Activated CD4-positive, CD25-positive, alpha-beta regulatory T cell treated with anti-CD3 and anti-CD28 coated beads, Interleukin-2, amount 50 U/mL, for 16 hours (primary cell): ENCODE measurements around the gene CYFIP1.

ENCODE experiments used
- DNase-seq: peaks from one replicate; pipeline ENCODE4 v3.0.0-alpha.2; 2020; ENCODE audit warnings: low read depth, low spot score

CYFIP1 gene

GRCh38 chr15:22950256-22950990 is 29.7 kb downstream of the CYFIP1 start:
- DNase-seq = no peak

- DNase-seq = no peak
These were observed 31.1 kb downstream of the CYFIP1 start for GRCh38 chr15:22949074-22949547.

- no peak for DNase-seq
These were observed 32.1 kb downstream of the CYFIP1 start for GRCh38 chr15:22948056-22948455.

GRCh38 chr15:22947101-22948000 is 32.8 kb downstream of the CYFIP1 start:
- no peak for DNase-seq

- DNase-seq = no peak
These were observed 35.1 kb downstream of the CYFIP1 start for GRCh38 chr15:22945071-22945470.

- DNase-seq = no peak
These were observed 35.5 kb downstream of the CYFIP1 start for GRCh38 chr15:22944651-22945050.

GRCh38 chr15:22942877-22943276 is 37.3 kb downstream of the CYFIP1 start:
- no peak for DNase-seq

- DNase-seq = no peak
These were observed 37.8 kb downstream of the CYFIP1 start for GRCh38 chr15:22942306-22942855.

GRCh38 chr15:22941179-22941578 is 39.0 kb downstream of the CYFIP1 start:
- DNase-seq = no peak

- DNase-seq = no peak
These were observed 40.5 kb downstream of the CYFIP1 start for GRCh38 chr15:22939652-22940061.

- no peak for DNase-seq
These were observed 41.1 kb downstream of the CYFIP1 start for GRCh38 chr15:22939051-22939450.

GRCh38 chr15:22936577-22937472 is 43.3 kb downstream of the CYFIP1 start:
- DNase-seq = no peak

GRCh38 chr15:22933641-22934061 is 46.5 kb downstream of the CYFIP1 start:
- no peak for DNase-seq

- no peak for DNase-seq
These were observed 48.2 kb downstream of the CYFIP1 start for GRCh38 chr15:22931784-22932536.

- no peak for DNase-seq
These were observed 49.2 kb downstream of the CYFIP1 start for GRCh38 chr15:22930782-22931484.

GRCh38 chr15:22927761-22928160 is 52.4 kb downstream of the CYFIP1 start:
- no peak for DNase-seq

GRCh38 chr15:22925875-22926274 is 54.3 kb downstream of the CYFIP1 start:
- no peak for DNase-seq

- DNase-seq = no peak
These were observed 58.2 kb downstream of the CYFIP1 start for GRCh38 chr15:22922003-22922402.

GRCh38 chr15:22919171-22919570 is 61.0 kb downstream of the CYFIP1 start:
- DNase-seq = no peak

GRCh38 chr15:22918596-22919140 is 61.5 kb downstream of the CYFIP1 start:
- DNase-seq = no peak
